ENCODE data around the gene IGFBPL1.

The IGFBPL1 gene

DNA sequence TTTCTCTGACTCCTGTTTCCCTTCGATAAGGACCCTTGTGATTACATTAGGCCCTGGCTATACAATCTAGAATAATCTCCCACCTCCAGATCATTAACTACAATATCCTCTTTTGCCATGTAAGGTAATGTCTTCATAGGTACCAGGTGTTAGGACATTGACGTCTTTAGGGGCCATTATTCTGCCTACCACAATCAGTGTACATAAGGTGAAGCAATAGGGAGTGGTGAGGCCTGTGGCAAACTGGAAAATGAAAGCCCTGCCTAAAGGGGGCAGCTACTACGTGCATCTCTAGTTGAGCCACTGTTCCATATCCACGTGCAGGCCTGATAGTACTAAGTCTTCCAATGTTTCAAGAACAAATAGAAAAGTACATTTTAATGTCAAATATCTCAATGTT, 36.5 kb downstream of the IGFBPL1 start:
- H2AFZ ChIP-seq (ENCODE audit: low read depth, low read length), result no peak overlapping the region
- no peak overlapping the region for H3K4me2 ChIP-seq (ENCODE audit: insufficient read depth, low read length)
- ATAC-seq (ENCODE audit: insufficient read depth, low read depth) (no peak), DNase-seq (no peak)
- no peak overlapping the region for H3K9ac ChIP-seq (ENCODE audit: low read depth, low read length)
- peaks cover 2% of the 10 kb centered on the region; the same call in 1 of the 2 replicates for H3K79me2 ChIP-seq (ENCODE audit: insufficient read depth, low read length)
- no peaks in the 10 kb centered on the region for H3K36me3 ChIP-seq (ENCODE audit: insufficient read depth, low read length)
- no peaks in the 10 kb centered on the region for H4K20me1 ChIP-seq (ENCODE audit: insufficient read depth, low read length)
- no peak for TF ChIP-seq EZH2 (IDR thresholded peaks at IDR 0.05; ENCODE audit: borderline replicate concordance, low read depth, low read length, severe bottlenecking)
- no peak for TF ChIP-seq CTCF (IDR thresholded peaks at IDR 0.05; ENCODE audit: borderline replicate concordance, extremely low read depth, low read length, poor library complexity, severe bottlenecking)
- H3K9me3 ChIP-seq (ENCODE audit: insufficient read depth, low read length, severe bottlenecking), result peaks cover 14% of the 10 kb centered on the region
- H3K27me3 ChIP-seq (ENCODE audit: insufficient read depth, low read length, poor library complexity), result no peaks in the 10 kb centered on the region
- peaks cover 6% of the 10 kb centered on the region for H3K4me1 ChIP-seq (ENCODE audit: insufficient read depth, low read length)
- H3K27ac ChIP-seq (ENCODE audit: low read length), result no peak overlapping the region
- H3K4me3 ChIP-seq (ENCODE audit: low read depth in 1 of 2, low read length in 2 of 2), result no peak overlapping the region

- H3K36me3 ChIP-seq (ENCODE audit: insufficient read depth, low read length), result no peaks in the 10 kb centered on the region
- H3K9me3 ChIP-seq (ENCODE audit: insufficient read depth, low read length, severe bottlenecking), result peaks cover 14% of the 10 kb centered on the region
- H3K4me2 ChIP-seq (ENCODE audit: insufficient read depth, low read length), result no peak overlapping the region
- H3K27ac ChIP-seq (ENCODE audit: low read length), result no peak overlapping the region
- ATAC-seq (ENCODE audit: insufficient read depth, low read depth) (no peak), DNase-seq (no peak)
- H3K9ac ChIP-seq (ENCODE audit: low read depth, low read length), result no peak overlapping the region
- TF ChIP-seq CTCF (IDR thresholded peaks at IDR 0.05; ENCODE audit: borderline replicate concordance, extremely low read depth, low read length, poor library complexity, severe bottlenecking) (no peak), EZH2 (IDR thresholded peaks at IDR 0.05; ENCODE audit: borderline replicate concordance, low read depth, low read length, severe bottlenecking) (no peak)
- H3K4me1 ChIP-seq (ENCODE audit: insufficient read depth, low read length), result peaks cover 1% of the 10 kb centered on the region
- no peaks in the 10 kb centered on the region for H4K20me1 ChIP-seq (ENCODE audit: insufficient read depth, low read length)
- H3K27me3 ChIP-seq (ENCODE audit: insufficient read depth, low read length, poor library complexity), result no peaks in the 10 kb centered on the region
- no peaks in the 10 kb centered on the region for H3K79me2 ChIP-seq (ENCODE audit: insufficient read depth, low read length)
- no peak overlapping the region for H2AFZ ChIP-seq (ENCODE audit: low read depth, low read length)
- H3K4me3 ChIP-seq (ENCODE audit: low read depth in 1 of 2, low read length in 2 of 2), result no peak overlapping the region
Measured at GRCh38 chr9:38387066-38387465, 37.2 kb downstream of the IGFBPL1 start.

GRCh38 chr9:38386319-38386895, 37.8 kb downstream of the IGFBPL1 start:
- Histone ChIP-seq H3K27ac (ENCODE audit: low read length) (no peak overlapping the region), H3K9ac (ENCODE audit: low read depth, low read length) (no peak overlapping the region), H2AFZ (ENCODE audit: low read depth, low read length) (no peak overlapping the region), H4K20me1 (ENCODE audit: insufficient read depth, low read length) (no peaks in the 10 kb centered on the region), H3K4me1 (ENCODE audit: insufficient read depth, low read length) (no peaks in the 10 kb centered on the region), H3K4me2 (ENCODE audit: insufficient read depth, low read length) (no peak overlapping the region), H3K36me3 (ENCODE audit: insufficient read depth, low read length) (no peaks in the 10 kb centered on the region), H3K4me3 (ENCODE audit: low read depth in 1 of 2, low read length in 2 of 2) (no peak overlapping the region), H3K79me2 (ENCODE audit: insufficient read depth, low read length) (no peaks in the 10 kb centered on the region), H3K9me3 (ENCODE audit: insufficient read depth, low read length, severe bottlenecking) (peaks cover 14% of the 10 kb centered on the region), H3K27me3 (ENCODE audit: insufficient read depth, low read length, poor library complexity) (no peaks in the 10 kb centered on the region)
- no peak for TF ChIP-seq EZH2 (IDR thresholded peaks at IDR 0.05; ENCODE audit: borderline replicate concordance, low read depth, low read length, severe bottlenecking)
- TF ChIP-seq CTCF (IDR thresholded peaks at IDR 0.05; ENCODE audit: borderline replicate concordance, extremely low read depth, low read length, poor library complexity, severe bottlenecking), result no peak
- ATAC-seq (ENCODE audit: insufficient read depth, low read depth) (no peak), DNase-seq (no peak)
